GM12872 (cell line): ENCODE results near the gene LKAAEAR1.

Experiments used
- CTCF ChIP-seq: IDR thresholded peaks from 3 replicates; pipeline ENCODE4 v1.5.1; 2011; ENCODE audit warnings: low read depth, mild to moderate bottlenecking, low read length, moderate library complexity; ENCODE audit not compliant: insufficient read depth

Gene LKAAEAR1

GRCh38 chr20:64096535-64096934 is 12.3 kb upstream of the LKAAEAR1 start:
- TF ChIP-seq CTCF, result no peak

GRCh38 chr20:64095927-64096326 is 11.7 kb upstream of the LKAAEAR1 start:
- TF ChIP-seq CTCF, result no peak

- no peak for TF ChIP-seq CTCF
These were observed 11.3 kb upstream of the LKAAEAR1 start for GRCh38 chr20:64095455-64095854.

- no peak for TF ChIP-seq CTCF
These were observed 8.9 kb upstream of the LKAAEAR1 start for GRCh38 chr20:64093013-64093503.

GRCh38 chr20:64092258-64093012 is 8.2 kb upstream of the LKAAEAR1 start:
- TF ChIP-seq CTCF, result no peak

GRCh38 chr20:64091770-64092169 is 7.6 kb upstream of the LKAAEAR1 start:
- TF ChIP-seq CTCF, result no peak

GRCh38 chr20:64091340-64091739 is 7.1 kb upstream of the LKAAEAR1 start:
- TF ChIP-seq CTCF, result no peak

- TF ChIP-seq CTCF, result no peak
These were observed 6.0 kb upstream of the LKAAEAR1 start for GRCh38 chr20:64090165-64090564.
